Astrocyte (in vitro differentiated cells and primary cell): ENCODE results near the gene WDR59. TPM values are rescaled to one million over a fixed set of nuclear protein-coding genes. Genes with fewer than 3 reads are reported as not detected.

Source experiments
- DNase-seq: peaks from one replicate; pipeline ENCODE4 v3.0.0-alpha.2; 2010; ENCODE audit warnings: low read depth
- FAIRE-seq: peaks from 2 replicates; lab custom pipeline; 2011; peaks lifted over from hg19 to GRCh38; lab: Jason Lieb, UNC
- H2AFZ ChIP-seq: 2 replicates; pipeline ENCODE4 v1.6.0; 2012; ENCODE audit warnings: low read depth, low read length, inconsistent platforms
- H3K27ac ChIP-seq: 2 replicates; pipeline ENCODE4 v1.5.1; 2011; ENCODE audit warnings: low read depth, low read length, inconsistent platforms
- H3K27me3 ChIP-seq: 2 replicates; pipeline ENCODE4 v1.6.0; 2011; ENCODE audit warnings: low read length, inconsistent platforms; ENCODE audit not compliant: insufficient read depth
- H3K36me3 ChIP-seq: 2 replicates; pipeline ENCODE4 v1.5.1; 2011; ENCODE audit warnings: low read length, inconsistent platforms; ENCODE audit not compliant: insufficient read depth
- H3K4me1 ChIP-seq: 2 replicates; pipeline ENCODE4 v1.5.1; 2011; ENCODE audit warnings: low read length, inconsistent platforms; ENCODE audit not compliant: insufficient read depth
- H3K4me2 ChIP-seq: 2 replicates; pipeline ENCODE4 v1.6.0; 2012; ENCODE audit warnings: low read length, inconsistent platforms
- H3K4me3 ChIP-seq: 2 replicates; pipeline ENCODE4 v1.5.1; 2011; ENCODE audit warnings: low read depth, mild to moderate bottlenecking, low read length, inconsistent platforms; ENCODE audit not compliant: insufficient read depth
- H3K79me2 ChIP-seq: 2 replicates; pipeline ENCODE4 v1.6.0; 2012; ENCODE audit warnings: mild to moderate bottlenecking, low read length, inconsistent platforms; ENCODE audit not compliant: insufficient read depth
- H3K9ac ChIP-seq: 2 replicates; pipeline ENCODE4 v1.6.0; 2012; ENCODE audit warnings: mild to moderate bottlenecking, low read length, inconsistent platforms
- H3K9me3 ChIP-seq: 2 replicates; pipeline ENCODE4 v1.5.1; 2012; ENCODE audit warnings: low read depth, mild to moderate bottlenecking, low read length, inconsistent platforms; ENCODE audit not compliant: insufficient read depth
- H4K20me1 ChIP-seq: 2 replicates; pipeline ENCODE4 v1.6.0; 2012; ENCODE audit warnings: low read length, inconsistent platforms; ENCODE audit not compliant: insufficient read depth
- H3K27ac Mint-ChIP-seq: one replicate; pipeline ENCODE4 v1.8.0; 2021; ENCODE audit warnings: mild to moderate bottlenecking, mixed read lengths; ENCODE audit not compliant: unreplicated experiment
- H3K27me3 Mint-ChIP-seq: one replicate; pipeline ENCODE4 v1.8.0; 2021; ENCODE audit warnings: low read depth, mixed read lengths; ENCODE audit not compliant: unreplicated experiment
- H3K36me3 Mint-ChIP-seq: one replicate; pipeline ENCODE4 v1.8.0; 2021; ENCODE audit warnings: low read depth, mixed read lengths; ENCODE audit not compliant: unreplicated experiment
- H3K4me1 Mint-ChIP-seq: one replicate; pipeline ENCODE4 v1.8.0; 2021; ENCODE audit warnings: low read depth, mixed read lengths; ENCODE audit not compliant: unreplicated experiment
- H3K4me3 Mint-ChIP-seq: one replicate; pipeline ENCODE4 v1.8.0; 2021; ENCODE audit warnings: mild to moderate bottlenecking, moderate library complexity, mixed read lengths; ENCODE audit not compliant: unreplicated experiment
- H3K9me3 Mint-ChIP-seq: one replicate; pipeline ENCODE4 v1.8.0; 2021; ENCODE audit warnings: mild to moderate bottlenecking, mixed read lengths; ENCODE audit not compliant: unreplicated experiment
- CTCF ChIP-seq: IDR thresholded peaks from 2 replicates; pipeline ENCODE4 v1.5.1; 2011; ENCODE audit warnings: low read depth, mild to moderate bottlenecking, inconsistent platforms, low read length, moderate library complexity; ENCODE audit not compliant: insufficient read depth
- EZH2 ChIP-seq: IDR thresholded peaks from 2 replicates; pipeline ENCODE4 v1.6.1; 2012; ENCODE audit warnings: mild to moderate bottlenecking, low read length, inconsistent platforms; ENCODE audit not compliant: insufficient read depth
- total RNA-seq: library from RNA; stranded (reverse); gene quantifications from 2 replicates; pipeline ENCODE4 v1.2.1, GENCODE V29; 2021

Gene WDR59
- total RNA-seq, 1 donor from 2014 or later: 63.8 TPM

GRCh38 chr16:74973304-74973703, 11.6 kb downstream of the WDR59 start:
- Histone ChIP-seq H3K4me2 (no peak overlapping the region), H3K9ac (no peak overlapping the region), H3K27ac (no peak overlapping the region), H3K9me3 (no peaks in the 10 kb centered on the region), H2AFZ (no peak overlapping the region), H4K20me1 (peaks cover 12% of the 10 kb centered on the region), H3K36me3 (peaks cover 4% of the 10 kb centered on the region), H3K4me1 (no peaks in the 10 kb centered on the region), H3K4me3 (no peak overlapping the region), H3K27me3 (no peaks in the 10 kb centered on the region), H3K79me2 (no peaks in the 10 kb centered on the region)
- Mint-ChIP-seq H3K4me1 (peaks cover 5% of the 10 kb centered on the region), H3K9me3 (no peaks in the 10 kb centered on the region), H3K27me3 (no peaks in the 10 kb centered on the region), H3K27ac (no peak overlapping the region), H3K4me3 (no peak overlapping the region), H3K36me3 (peaks cover 4% of the 10 kb centered on the region)
- TF ChIP-seq EZH2: no peak
- TF ChIP-seq CTCF: no peak
- DNase-seq (no peak), FAIRE-seq (no peak)

GRCh38 chr16:74954763-74955162, 30.2 kb downstream of the WDR59 start:
- peaks cover 21% of the 10 kb centered on the region for H3K36me3 Mint-ChIP-seq
- Histone ChIP-seq H3K79me2 (no peaks in the 10 kb centered on the region), H3K9ac (no peak overlapping the region), H3K4me2 (no peak overlapping the region), H3K27ac (no peak overlapping the region), H3K36me3 (peaks cover 5% of the 10 kb centered on the region), H3K4me3 (no peak overlapping the region), H3K9me3 (no peaks in the 10 kb centered on the region), H3K27me3 (no peaks in the 10 kb centered on the region), H2AFZ (no peak overlapping the region), H3K4me1 (no peaks in the 10 kb centered on the region), H4K20me1 (peaks cover 11% of the 10 kb centered on the region)
- no peak overlapping the region for H3K27ac Mint-ChIP-seq
- no peak overlapping the region for H3K4me3 Mint-ChIP-seq
- H3K27me3 Mint-ChIP-seq: no peaks in the 10 kb centered on the region
- peaks cover 2% of the 10 kb centered on the region for H3K4me1 Mint-ChIP-seq
- no peak for FAIRE-seq
- TF ChIP-seq CTCF (no peak), EZH2 (no peak)
- DNase-seq: no peak
- H3K9me3 Mint-ChIP-seq: no peaks in the 10 kb centered on the region

GRCh38 chr16:74951681-74952080, 33.2 kb downstream of the WDR59 start:
- TF ChIP-seq EZH2: no peak
- TF ChIP-seq CTCF: no peak
- Histone ChIP-seq H3K27me3 (no peaks in the 10 kb centered on the region), H3K9me3 (no peaks in the 10 kb centered on the region), H2AFZ (no peak overlapping the region), H3K4me1 (no peaks in the 10 kb centered on the region), H3K4me3 (no peak overlapping the region), H4K20me1 (no peaks in the 10 kb centered on the region), H3K79me2 (no peaks in the 10 kb centered on the region), H3K4me2 (no peak overlapping the region), H3K9ac (no peak overlapping the region), H3K27ac (no peak overlapping the region), H3K36me3 (peaks cover 8% of the 10 kb centered on the region)
- Mint-ChIP-seq H3K36me3 (peaks cover 20% of the 10 kb centered on the region), H3K4me3 (no peak overlapping the region), H3K9me3 (no peaks in the 10 kb centered on the region), H3K4me1 (peaks cover 2% of the 10 kb centered on the region), H3K27ac (no peak overlapping the region), H3K27me3 (no peaks in the 10 kb centered on the region)
- FAIRE-seq (no peak), DNase-seq (no peak)
